ENCODE measurements around the gene NAPB.
A peak's percentile ranks its signal among the peaks of the same experiment; 100 is the strongest.

NAPB gene

DNA sequence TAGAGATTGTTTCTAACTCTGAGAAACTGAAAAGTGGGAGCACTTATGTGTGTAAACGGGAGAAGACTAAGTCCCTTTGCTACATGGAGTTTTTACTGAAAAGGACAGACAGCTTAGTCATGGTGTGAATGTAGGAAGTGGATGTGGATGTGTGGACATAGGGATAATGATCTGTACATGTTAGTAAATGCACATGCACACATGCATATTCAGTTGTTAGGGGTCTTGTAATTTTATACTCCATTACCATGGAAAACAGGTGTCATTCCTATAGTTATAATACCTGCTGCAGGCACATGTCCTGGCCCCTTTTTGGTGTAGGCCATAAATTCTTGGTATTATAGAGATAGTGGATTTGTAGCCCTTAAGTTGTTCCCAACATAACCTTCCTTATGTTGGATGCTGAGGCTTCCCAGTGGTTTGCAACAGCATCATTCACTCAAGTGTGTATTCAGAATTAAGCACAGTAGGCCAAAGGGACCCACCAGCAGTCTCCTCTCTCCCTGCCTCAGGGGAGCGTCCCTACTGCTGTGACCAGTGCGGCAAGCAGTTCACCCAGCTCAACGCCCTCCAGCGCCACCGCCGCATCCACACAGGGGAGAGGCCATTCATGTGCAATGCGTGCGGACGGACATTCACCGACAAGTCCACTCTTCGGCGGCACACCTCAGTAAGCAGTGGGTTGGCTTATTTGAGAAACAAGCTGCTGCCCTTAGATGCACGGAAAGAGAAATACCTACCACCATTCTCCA is 52.0 kb downstream of the NAPB start:
- H3K4me3 Mint-ChIP-seq: no peak overlapping the region
- DNase-seq (ENCODE audit: low spot score in 2 of 2) (no peak), ATAC-seq (replicated peaks; ENCODE audit: extremely low read depth, poor library complexity, severe bottlenecking) (no peak)
- peaks cover 43% of the 10 kb centered on the region for H3K36me3 Mint-ChIP-seq (ENCODE audit: insufficient read depth)
- peaks cover 23% of the 10 kb centered on the region for H3K4me1 Mint-ChIP-seq
- H3K27me3 Mint-ChIP-seq: no peaks in the 10 kb centered on the region
- H3K27ac Mint-ChIP-seq (ENCODE audit: low read depth): no peak overlapping the region
- H3K9me3 Mint-ChIP-seq: no peaks in the 10 kb centered on the region

DNA sequence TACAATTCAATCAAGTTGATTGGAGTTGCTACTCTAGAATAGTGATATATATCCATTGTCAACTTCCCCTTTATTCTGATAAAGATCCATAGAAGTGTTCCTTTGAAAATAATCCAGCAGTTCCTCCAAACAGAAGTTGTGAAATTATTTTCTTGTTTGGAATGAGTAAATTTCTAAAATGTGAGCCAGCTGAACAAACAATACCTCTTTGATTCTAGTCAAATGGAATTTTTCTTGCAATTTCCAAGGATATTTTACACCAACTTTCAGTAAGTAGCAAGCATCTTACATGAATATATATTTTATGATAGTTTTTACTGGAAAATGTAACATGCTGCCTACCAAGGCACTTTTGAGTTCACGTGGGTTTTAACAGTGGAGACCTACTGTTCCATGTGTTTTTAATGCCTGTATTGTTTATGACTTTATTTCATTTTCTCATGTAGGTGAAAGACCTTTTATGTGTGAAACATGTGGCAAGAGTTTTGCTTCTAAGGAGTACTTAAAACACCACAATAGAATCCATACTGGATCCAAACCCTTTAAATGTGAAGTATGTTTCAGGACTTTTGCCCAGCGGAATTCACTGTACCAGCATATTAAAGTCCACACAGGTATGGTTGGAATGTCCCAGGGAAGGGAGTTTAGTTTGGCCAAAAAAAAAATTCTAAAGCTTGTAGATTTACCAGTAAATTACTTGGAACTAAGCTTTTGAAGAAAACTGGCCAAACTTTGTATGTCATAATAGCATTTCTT is 52.8 kb downstream of the NAPB start:
- no peak overlapping the region for H3K4me3 Mint-ChIP-seq
- H3K27me3 Mint-ChIP-seq: no peaks in the 10 kb centered on the region
- H3K27ac Mint-ChIP-seq (ENCODE audit: low read depth): no peak overlapping the region

DNA sequence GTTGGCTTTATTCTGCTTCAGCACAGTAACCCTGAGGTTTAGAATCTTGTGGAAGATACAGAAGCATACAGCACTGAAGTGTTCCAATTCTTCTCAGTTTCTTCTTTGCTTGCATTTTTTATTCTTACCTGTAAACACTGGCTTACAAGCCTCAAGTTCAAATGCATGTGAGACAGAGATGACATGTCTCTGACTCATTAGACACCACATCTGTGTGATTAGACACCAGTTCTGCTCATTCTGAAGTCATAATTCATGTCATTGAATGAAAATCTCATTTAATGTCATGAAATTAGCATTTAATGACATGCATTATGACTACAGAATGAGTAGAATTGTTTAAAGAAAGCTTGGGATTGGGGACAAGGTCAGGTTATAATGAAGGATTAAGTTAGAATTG is 53.5 kb downstream of the NAPB start:
- Mint-ChIP-seq H3K4me1 (peaks cover 31% of the 10 kb centered on the region), H3K27ac (ENCODE audit: low read depth) (no peak overlapping the region), H3K36me3 (ENCODE audit: insufficient read depth) (peaks cover 43% of the 10 kb centered on the region), H3K4me3 (no peak overlapping the region), H3K9me3 (no peaks in the 10 kb centered on the region), H3K27me3 (no peaks in the 10 kb centered on the region)
- ATAC-seq (replicated peaks; ENCODE audit: extremely low read depth, poor library complexity, severe bottlenecking) (no peak), DNase-seq (ENCODE audit: low spot score in 2 of 2) (no peak)

More for the DNA sequence above, 52.8 kb downstream of the NAPB start:
- ATAC-seq (replicated peaks; ENCODE audit: extremely low read depth, poor library complexity, severe bottlenecking) (no peak), DNase-seq (ENCODE audit: low spot score in 2 of 2) (no peak)
- Mint-ChIP-seq H3K4me1 (peaks cover 24% of the 10 kb centered on the region), H3K36me3 (ENCODE audit: insufficient read depth) (peaks cover 41% of the 10 kb centered on the region), H3K9me3 (no peaks in the 10 kb centered on the region)

DNA sequence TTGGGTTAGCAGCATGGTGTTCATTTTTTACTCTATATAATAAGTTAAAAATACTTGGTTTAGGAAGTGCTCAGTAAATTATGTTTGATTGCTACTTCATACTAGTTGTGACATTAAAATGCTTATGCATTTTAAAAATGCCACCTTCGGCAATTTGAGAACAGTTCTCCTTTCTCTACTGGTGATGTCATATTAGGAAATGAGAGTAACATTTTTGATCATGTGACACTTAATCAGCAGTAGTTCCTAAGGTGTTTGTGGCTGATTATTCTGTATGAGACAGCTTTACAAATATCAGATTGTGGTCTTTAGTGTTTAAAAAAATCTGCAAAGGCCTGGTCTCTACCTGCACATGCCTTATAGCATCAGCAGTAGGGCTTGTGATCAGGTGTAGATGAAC is 54.9 kb downstream of the NAPB start:
- H3K27ac Mint-ChIP-seq (ENCODE audit: low read depth): peak overlapping the region; percentile 94
- peaks cover 45% of the 10 kb centered on the region for H3K36me3 Mint-ChIP-seq (ENCODE audit: insufficient read depth)
- no peaks in the 10 kb centered on the region for H3K27me3 Mint-ChIP-seq
- peaks cover 35% of the 10 kb centered on the region for H3K4me1 Mint-ChIP-seq
- no peaks in the 10 kb centered on the region for H3K9me3 Mint-ChIP-seq
- no peak for DNase-seq (ENCODE audit: low spot score in 2 of 2)
- ATAC-seq (replicated peaks; ENCODE audit: extremely low read depth, poor library complexity, severe bottlenecking): peak; percentile 12
- H3K4me3 Mint-ChIP-seq: no peak overlapping the region

- no peak for ATAC-seq (replicated peaks; ENCODE audit: extremely low read depth, poor library complexity, severe bottlenecking)
- no peak overlapping the region for H3K4me3 Mint-ChIP-seq
- H3K4me1 Mint-ChIP-seq: peaks cover 35% of the 10 kb centered on the region
- no peaks in the 10 kb centered on the region for H3K9me3 Mint-ChIP-seq
- peaks cover 43% of the 10 kb centered on the region for H3K36me3 Mint-ChIP-seq (ENCODE audit: insufficient read depth)
- H3K27ac Mint-ChIP-seq (ENCODE audit: low read depth): peak overlapping the region; percentile 94
- no peaks in the 10 kb centered on the region for H3K27me3 Mint-ChIP-seq
- DNase-seq (ENCODE audit: low spot score in 2 of 2): no peak
Measured at GRCh38 chr20:23365390-23366165, 55.7 kb downstream of the NAPB start.

GRCh38 chr20:23363257-23363649 is 58.0 kb downstream of the NAPB start:
- ATAC-seq (replicated peaks; ENCODE audit: extremely low read depth, poor library complexity, severe bottlenecking) (no peak), DNase-seq (ENCODE audit: low spot score in 2 of 2) (no peak)
- H3K9me3 Mint-ChIP-seq: no peaks in the 10 kb centered on the region
- peaks cover 42% of the 10 kb centered on the region for H3K4me1 Mint-ChIP-seq
- no peaks in the 10 kb centered on the region for H3K27me3 Mint-ChIP-seq
- H3K4me3 Mint-ChIP-seq: peak overlapping the region; percentile 92
- peak overlapping the region; percentile 92 for H3K27ac Mint-ChIP-seq (ENCODE audit: low read depth)
- peaks cover 27% of the 10 kb centered on the region for H3K36me3 Mint-ChIP-seq (ENCODE audit: insufficient read depth)

GRCh38 chr20:23362392-23363256 is 58.7 kb downstream of the NAPB start:
- Mint-ChIP-seq H3K4me1 (peaks cover 48% of the 10 kb centered on the region), H3K27ac (ENCODE audit: low read depth) (peak overlapping the region; percentile 92), H3K27me3 (no peaks in the 10 kb centered on the region), H3K4me3 (peak overlapping the region; percentile 92), H3K36me3 (ENCODE audit: insufficient read depth) (peaks cover 29% of the 10 kb centered on the region), H3K9me3 (no peaks in the 10 kb centered on the region)
- peak; percentile 30 to 45 for DNase-seq (ENCODE audit: low spot score in 2 of 2)
- peak; percentile 7 for ATAC-seq (replicated peaks; ENCODE audit: extremely low read depth, poor library complexity, severe bottlenecking)

DNA sequence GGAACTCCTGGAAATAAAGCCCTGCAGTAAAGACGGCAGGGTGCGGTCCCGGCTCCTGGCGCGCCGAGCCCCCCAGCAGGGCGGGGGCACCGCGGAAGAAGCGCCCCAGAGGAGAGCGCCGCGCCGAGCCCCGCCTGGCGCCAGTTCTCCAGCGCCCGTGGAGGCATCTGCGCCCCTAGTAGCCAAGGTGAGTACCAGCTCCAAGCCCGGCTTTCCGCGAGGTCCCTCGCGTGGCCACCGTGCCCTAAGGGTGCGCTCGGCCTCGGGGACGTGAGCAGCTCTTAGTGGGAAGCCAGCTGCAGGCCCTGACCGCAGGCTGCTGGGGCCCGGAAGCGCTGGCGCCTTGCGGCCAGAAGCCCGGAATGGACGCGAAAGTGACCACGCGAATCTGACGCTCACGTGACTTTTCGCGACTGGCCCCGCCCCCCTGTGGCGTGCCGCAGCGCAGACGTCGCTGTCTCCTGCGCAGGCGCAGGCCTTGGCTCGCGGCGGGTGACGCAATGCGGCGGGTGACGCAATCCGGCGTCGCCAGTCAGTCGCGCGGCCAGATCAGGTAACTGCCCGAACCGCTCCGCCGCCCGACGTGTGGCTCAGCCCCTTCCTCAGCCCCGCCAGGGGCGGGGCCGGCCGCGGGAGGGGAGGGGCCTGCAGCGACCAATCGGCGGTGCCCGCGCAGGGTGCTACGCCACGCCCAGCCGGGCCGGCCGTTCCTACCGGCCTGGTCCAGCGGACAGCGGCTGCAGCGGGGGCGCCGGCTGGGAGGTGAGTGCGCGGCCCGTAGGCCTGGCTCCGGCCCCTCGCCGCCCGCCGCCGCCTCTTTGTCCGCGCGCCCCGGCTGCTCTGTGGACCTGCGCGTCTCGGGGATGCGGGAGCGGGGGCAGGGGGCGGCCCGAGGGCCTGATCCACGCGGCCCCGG is 59.6 kb downstream of the NAPB start, which contains the start of gene GZF1:
TSS of gene GZF1 (plus strand) at position 707 of the 916 bp plus-strand sequence. CDS start 2,202 bp downstream, outside the sequence.
- no peaks in the 10 kb centered on the region for H3K27me3 Mint-ChIP-seq
- H3K36me3 Mint-ChIP-seq (ENCODE audit: insufficient read depth): peaks cover 30% of the 10 kb centered on the region
- peak within 1 kb of the TSS; percentile 92 for H3K27ac Mint-ChIP-seq (ENCODE audit: low read depth)
- DNase-seq (ENCODE audit: low spot score in 2 of 2) (peak; percentile 98 to 99), ATAC-seq (replicated peaks; ENCODE audit: extremely low read depth, poor library complexity, severe bottlenecking) (peak; percentile 75)
- peaks cover 45% of the 10 kb centered on the region for H3K4me1 Mint-ChIP-seq
- no peaks in the 10 kb centered on the region for H3K9me3 Mint-ChIP-seq
- H3K4me3 Mint-ChIP-seq: peak within 1 kb of the TSS; percentile 92

DNA sequence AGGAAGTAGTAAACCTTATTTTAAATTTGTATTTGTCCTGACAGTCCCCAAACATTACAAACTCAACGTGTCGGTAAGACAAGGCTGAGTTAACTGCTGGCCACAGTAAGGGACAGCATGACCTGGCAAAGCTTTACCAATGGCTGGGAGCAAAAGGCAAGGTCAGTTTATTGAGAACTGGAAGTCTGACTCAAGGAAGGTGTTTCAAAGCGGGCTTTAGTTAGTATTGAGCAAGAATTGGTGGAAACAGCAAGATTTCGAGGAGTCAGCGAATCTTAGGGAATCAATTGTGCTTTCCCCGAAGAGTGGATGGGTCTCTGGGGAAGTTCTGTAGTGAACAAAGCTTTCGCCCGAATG is 60.2 kb downstream of the NAPB start:
- DNase-seq (ENCODE audit: low spot score in 2 of 2) (no peak), ATAC-seq (replicated peaks; ENCODE audit: extremely low read depth, poor library complexity, severe bottlenecking) (no peak)
- Mint-ChIP-seq H3K27ac (ENCODE audit: low read depth) (peak overlapping the region; percentile 92), H3K4me3 (peak overlapping the region; percentile 92), H3K36me3 (ENCODE audit: insufficient read depth) (peaks cover 33% of the 10 kb centered on the region), H3K27me3 (no peaks in the 10 kb centered on the region), H3K9me3 (no peaks in the 10 kb centered on the region), H3K4me1 (peaks cover 39% of the 10 kb centered on the region)

DNA sequence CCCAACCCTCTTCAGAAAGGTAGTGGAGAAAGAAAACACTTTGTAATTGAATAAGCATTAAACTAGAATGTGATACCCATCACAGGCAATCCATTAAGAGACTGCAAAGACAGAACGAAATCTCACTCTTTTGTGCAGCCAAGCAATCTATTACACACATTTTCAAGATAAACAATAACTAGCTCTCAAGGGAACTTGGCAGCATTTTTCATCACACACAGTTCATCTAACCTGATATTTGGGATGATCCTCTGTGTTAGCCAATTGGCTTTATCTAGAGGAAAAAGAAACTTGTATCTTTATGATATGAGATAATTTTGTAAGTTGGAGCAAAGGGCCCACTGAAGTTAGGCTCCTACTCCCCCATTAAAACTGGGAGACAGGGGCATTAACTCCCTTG is 60.8 kb downstream of the NAPB start:
- ATAC-seq (replicated peaks; ENCODE audit: extremely low read depth, poor library complexity, severe bottlenecking): no peak
- peak overlapping the region; percentile 92 for H3K27ac Mint-ChIP-seq (ENCODE audit: low read depth)
- no peaks in the 10 kb centered on the region for H3K27me3 Mint-ChIP-seq
- peak overlapping the region; percentile 92 for H3K4me3 Mint-ChIP-seq
- no peaks in the 10 kb centered on the region for H3K9me3 Mint-ChIP-seq
- peaks cover 35% of the 10 kb centered on the region for H3K4me1 Mint-ChIP-seq
- DNase-seq (ENCODE audit: low spot score in 2 of 2): no peak
- H3K36me3 Mint-ChIP-seq (ENCODE audit: insufficient read depth): peaks cover 36% of the 10 kb centered on the region

DNA sequence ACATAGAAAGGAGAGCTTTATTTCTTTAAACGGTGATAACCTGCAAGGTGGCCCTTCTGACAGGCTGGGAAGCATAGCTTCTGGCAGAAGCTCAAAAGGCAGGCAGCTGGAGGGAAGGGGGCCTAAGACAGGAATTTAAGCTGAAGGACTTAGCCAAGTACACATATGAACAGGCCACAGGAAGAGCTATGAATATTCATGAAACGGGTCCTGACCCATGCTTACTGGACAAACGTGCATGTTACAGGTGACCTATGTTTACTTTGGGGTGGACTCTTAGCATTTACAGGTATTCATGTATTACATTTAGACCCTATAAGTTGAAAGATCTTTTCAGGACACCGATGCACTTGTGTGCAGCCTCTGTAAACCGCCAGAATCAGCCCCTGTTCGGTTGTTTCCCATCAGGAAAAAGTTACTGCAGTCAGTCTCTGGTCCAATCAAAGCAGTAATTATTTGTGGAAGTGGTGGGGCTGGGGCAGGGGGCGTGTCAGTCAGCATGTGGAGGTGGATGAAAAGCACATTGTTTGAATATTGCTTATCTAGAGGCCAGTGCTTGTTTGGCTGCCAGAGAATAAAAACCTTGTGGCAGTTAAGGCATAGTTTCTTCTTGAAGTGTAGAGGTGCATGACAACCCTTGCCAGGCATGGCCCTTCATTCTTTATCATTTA is 62.2 kb downstream of the NAPB start:
- DNase-seq (ENCODE audit: low spot score in 2 of 2): no peak
- H3K4me3 Mint-ChIP-seq: no peak overlapping the region
- H3K27ac Mint-ChIP-seq (ENCODE audit: low read depth): peak overlapping the region; percentile 98
- peaks cover 32% of the 10 kb centered on the region for H3K36me3 Mint-ChIP-seq (ENCODE audit: insufficient read depth)
- H3K27me3 Mint-ChIP-seq: no peaks in the 10 kb centered on the region
- H3K9me3 Mint-ChIP-seq: no peaks in the 10 kb centered on the region
- peaks cover 25% of the 10 kb centered on the region for H3K4me1 Mint-ChIP-seq
- no peak for ATAC-seq (replicated peaks; ENCODE audit: extremely low read depth, poor library complexity, severe bottlenecking)
